CD4-positive, alpha-beta T cell (primary cell): ENCODE results near the gene ACVR1C. TPM values are rescaled to one million over a fixed set of nuclear protein-coding genes. Genes with fewer than 3 reads are reported as not detected.

ENCODE experiments used
- ATAC-seq: fragments of 200-7000 bp; cut with Tn5 transposase; one replicate; pipeline ENCODE4 v1.10.0; 2022; ENCODE audit warnings: mild to moderate bottlenecking; ENCODE audit not compliant: poor library complexity
- CTCF ChIA-PET: fragments of 350-600 bp; sonication (Branson Sonifier 250); formaldehyde crosslinking; loops from one replicate; lab custom pipeline; 2021; ENCODE audit warnings: antibody characterized with exemption, inconsistent platforms; lab: Charles Lee
- POLR2A ChIA-PET: fragments of 350-600 bp; sonication (Branson Sonifier 250); formaldehyde crosslinking; loops from one replicate; lab custom pipeline; 2021; ENCODE audit warnings: antibody characterized with exemption, inconsistent platforms; lab: Charles Lee
- DNase-seq, 14 experiments: peaks; one replicate each; pipeline ENCODE4 v3.0.0-alpha.2; 2013 to 2020; ENCODE audit warnings: mixed read lengths in 2 of 14
- H3K27ac ChIP-seq, 2 donors: one replicate each; pipeline versions ENCODE4 v1.5.1 to v1.7.0; 2013; ENCODE audit warnings: low read length in 2 of 2, low read depth in 1 of 2, mild to moderate bottlenecking in 1 of 2
- H3K27me3 ChIP-seq, 2 experiments: 1 replicate in 1 of 2; 2 replicates in 1 of 2; pipeline versions ENCODE4 v1.6.1 to v1.7.0; 2013; ENCODE audit warnings: low read length in 2 of 2, control low read depth in 1 of 2, mild to moderate bottlenecking in 1 of 2, moderate library complexity in 1 of 2; ENCODE audit not compliant: insufficient read depth in 2 of 2, control insufficient read depth in 1 of 2
- H3K36me3 ChIP-seq: one replicate; pipeline ENCODE4 v1.6.1; 2013; ENCODE audit warnings: low read length, control low read depth; ENCODE audit not compliant: insufficient read depth
- H3K4me1 ChIP-seq: one replicate; pipeline ENCODE4 v1.6.1; 2013; ENCODE audit warnings: low read length, control low read depth; ENCODE audit not compliant: insufficient read depth
- H3K4me3 ChIP-seq: one replicate; pipeline ENCODE4 v1.5.1; 2013; ENCODE audit warnings: mild to moderate bottlenecking, low read length, moderate library complexity
- H3K9me3 ChIP-seq, 2 experiments: 1 replicate in 1 of 2; 2 replicates in 1 of 2; pipeline versions ENCODE4 v1.6.1 to v1.7.0; 2013; ENCODE audit warnings: low read length in 2 of 2, mild to moderate bottlenecking in 2 of 2, control low read depth in 1 of 2, moderate library complexity in 1 of 2; ENCODE audit not compliant: control insufficient read depth in 1 of 2, insufficient read depth in 1 of 2
- H3K27ac Mint-ChIP-seq: one replicate; pipeline ENCODE4 v1.8.0; 2020; ENCODE audit warnings: mixed read lengths
- H3K27me3 Mint-ChIP-seq: one replicate; pipeline ENCODE4 v1.8.0; 2021; ENCODE audit warnings: mixed read lengths
- H3K36me3 Mint-ChIP-seq: one replicate; pipeline ENCODE4 v1.8.0; 2021; ENCODE audit warnings: low read depth, mixed read lengths
- H3K4me1 Mint-ChIP-seq: one replicate; pipeline ENCODE4 v1.8.0; 2021; ENCODE audit warnings: low read depth, mixed read lengths
- H3K4me3 Mint-ChIP-seq: one replicate; pipeline ENCODE4 v1.8.0; 2020; ENCODE audit warnings: mild to moderate bottlenecking, mixed read lengths
- H3K9me3 Mint-ChIP-seq: one replicate; pipeline ENCODE4 v1.8.0; 2020; ENCODE audit warnings: mixed read lengths
- intact Hi-C, 2 experiments: fragments of 100-400 bp; cut with DNase I in 1 of 2; cut with micrococcal nuclease in 1 of 2; formaldehyde crosslinking; loops; one replicate each; pipeline versions ENCODE4 v1.15.1 to v1.9.0; 2023 to 2025; cut with DNase I, micrococcal nuclease
- total RNA-seq, 174 experiments: library from RNA in 2 of 174; stranded (reverse) in 2 of 174; gene quantifications; one replicate each; pipeline ENCODE4 v1.2.3 and lab custom pipeline; 2021 to 2026
- TF ChIP-seq, protein P1 (sequence below): fragments of 200-600 bp; IDR thresholded peaks from one replicate; pipeline ENCODE4 v1.8.0; 2022; ENCODE audit warnings: antibody characterized with exemption, mild to moderate bottlenecking

Gene ACVR1C
- total RNA-seq, 2 experiments from 2014 or later, result 5.2 to 6.2 TPM

- H3K4me1 Mint-ChIP-seq, result peaks cover 6% of the 10 kb centered on the region
- no peaks in the 10 kb centered on the region for H3K9me3 Mint-ChIP-seq
- no peaks in the 10 kb centered on the region for H3K9me3 ChIP-seq
- TF ChIP-seq, protein P1, sequence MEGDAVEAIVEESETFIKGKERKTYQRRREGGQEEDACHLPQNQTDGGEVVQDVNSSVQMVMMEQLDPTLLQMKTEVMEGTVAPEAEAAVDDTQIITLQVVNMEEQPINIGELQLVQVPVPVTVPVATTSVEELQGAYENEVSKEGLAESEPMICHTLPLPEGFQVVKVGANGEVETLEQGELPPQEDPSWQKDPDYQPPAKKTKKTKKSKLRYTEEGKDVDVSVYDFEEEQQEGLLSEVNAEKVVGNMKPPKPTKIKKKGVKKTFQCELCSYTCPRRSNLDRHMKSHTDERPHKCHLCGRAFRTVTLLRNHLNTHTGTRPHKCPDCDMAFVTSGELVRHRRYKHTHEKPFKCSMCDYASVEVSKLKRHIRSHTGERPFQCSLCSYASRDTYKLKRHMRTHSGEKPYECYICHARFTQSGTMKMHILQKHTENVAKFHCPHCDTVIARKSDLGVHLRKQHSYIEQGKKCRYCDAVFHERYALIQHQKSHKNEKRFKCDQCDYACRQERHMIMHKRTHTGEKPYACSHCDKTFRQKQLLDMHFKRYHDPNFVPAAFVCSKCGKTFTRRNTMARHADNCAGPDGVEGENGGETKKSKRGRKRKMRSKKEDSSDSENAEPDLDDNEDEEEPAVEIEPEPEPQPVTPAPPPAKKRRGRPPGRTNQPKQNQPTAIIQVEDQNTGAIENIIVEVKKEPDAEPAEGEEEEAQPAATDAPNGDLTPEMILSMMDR, result no peak
- ChIA-PET POLR2A (no interaction called here), CTCF (interaction anchor here (1.9 kb wide), 1 partner anchor 301 kb away, joined by 7 read pairs; no protein-coding TSS in a partner anchor)
- intact Hi-C loops, result no loop called here
- no peak overlapping the region for H3K27ac Mint-ChIP-seq
- H3K36me3 ChIP-seq, result no peaks in the 10 kb centered on the region
- no peaks in the 10 kb centered on the region for H3K36me3 Mint-ChIP-seq
- DNase-seq (no peak), ATAC-seq (no peak)
- H3K27me3 ChIP-seq, result peaks cover 0 to 5% of the 10 kb centered on the region in 2 experiments
- H3K27ac ChIP-seq, result no peak overlapping the region
- no peak overlapping the region for H3K4me3 Mint-ChIP-seq
- H3K27me3 Mint-ChIP-seq, result no peaks in the 10 kb centered on the region
- H3K4me3 ChIP-seq, result no peak overlapping the region
- H3K4me1 ChIP-seq, result no peaks in the 10 kb centered on the region
These were observed 25.5 kb downstream of the ACVR1C start for GRCh38 chr2:157603198-157603597.

DNA sequence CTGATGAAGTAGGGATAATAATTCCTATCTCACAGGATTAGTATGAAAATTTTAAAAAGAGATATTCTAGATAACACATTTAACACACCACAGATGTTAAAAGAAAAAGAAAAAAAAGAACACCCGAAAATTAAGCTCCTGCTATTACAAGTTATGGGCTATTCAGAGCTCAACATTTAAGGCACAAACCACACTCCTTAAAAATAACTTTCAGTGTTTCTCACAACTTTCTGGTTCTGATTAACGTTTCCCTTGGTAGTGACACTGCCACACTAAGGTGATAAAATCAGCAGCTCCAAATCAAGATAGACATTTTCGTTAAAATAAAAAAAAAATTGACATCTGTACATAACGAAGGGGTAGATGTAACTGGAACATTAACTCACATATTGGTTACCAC lies 26.9 kb downstream of the ACVR1C start:
- no peaks in the 10 kb centered on the region for H3K9me3 ChIP-seq
- ChIA-PET POLR2A (no interaction called here), CTCF (interaction anchor here (0.7 to 1.9 kb wide), 3 partner anchors 28 to 299 kb away, joined by 3 to 7 read pairs (median 4); no protein-coding TSS in a partner anchor)
- H3K27ac Mint-ChIP-seq, result no peak overlapping the region
- ATAC-seq (no peak), DNase-seq (no peak)
- H3K9me3 Mint-ChIP-seq, result no peaks in the 10 kb centered on the region
- H3K4me1 Mint-ChIP-seq, result peaks cover 6% of the 10 kb centered on the region
- no peak overlapping the region for H3K4me3 ChIP-seq
- intact Hi-C loops, result no loop called here
- H3K27ac ChIP-seq, result no peak overlapping the region
- peaks cover 0 to 5% of the 10 kb centered on the region in 2 experiments for H3K27me3 ChIP-seq
- TF ChIP-seq, protein P1, result no peak
- H3K4me3 Mint-ChIP-seq, result no peak overlapping the region
- H3K36me3 ChIP-seq, result no peaks in the 10 kb centered on the region
- no peaks in the 10 kb centered on the region for H3K36me3 Mint-ChIP-seq
- H3K4me1 ChIP-seq, result peaks cover 6% of the 10 kb centered on the region
- no peaks in the 10 kb centered on the region for H3K27me3 Mint-ChIP-seq

DNA sequence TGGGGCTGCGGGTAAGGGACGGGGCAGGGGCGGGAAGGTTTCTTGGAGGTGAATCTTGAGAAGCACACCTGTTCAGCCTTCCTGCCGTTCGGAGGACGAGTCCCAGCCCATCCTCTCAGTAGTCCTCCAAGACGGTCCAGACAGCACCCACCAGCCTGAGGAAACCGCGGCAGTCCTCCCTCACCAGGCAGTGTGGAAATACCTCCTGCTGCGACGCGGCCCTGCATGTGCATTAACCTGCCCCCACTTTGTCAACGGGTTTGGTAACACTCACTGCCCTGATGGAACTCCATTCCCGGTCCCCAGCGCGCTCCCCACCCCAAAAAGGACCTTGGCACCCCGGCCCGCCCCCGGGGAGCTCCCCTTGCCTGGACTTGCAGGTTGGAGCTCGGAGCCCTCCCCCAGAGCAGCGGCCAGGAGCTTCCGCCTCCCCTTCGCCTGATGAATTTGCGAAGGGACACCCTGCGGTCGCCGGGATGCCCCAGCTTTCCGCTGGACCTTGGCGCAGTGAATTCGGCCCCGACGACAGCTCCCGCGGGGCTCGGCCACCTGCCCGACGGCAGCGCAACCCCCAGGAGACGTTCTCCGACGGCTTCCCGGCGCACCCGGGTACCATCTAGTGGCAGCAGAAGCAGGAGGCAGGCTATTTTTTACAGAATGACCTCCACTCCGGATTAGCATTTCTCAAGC lies 31.5 kb downstream of the ACVR1C start:
- H3K27ac Mint-ChIP-seq, result no peak overlapping the region
- Histone ChIP-seq H3K9me3 (no peaks in the 10 kb centered on the region), H3K27ac (no peak overlapping the region), H3K4me3 (peak overlapping the region; percentile 45), H3K4me1 (peaks cover 6% of the 10 kb centered on the region), H3K27me3 (peaks cover 0 to 5% of the 10 kb centered on the region in 2 experiments), H3K36me3 (no peaks in the 10 kb centered on the region)
- ChIA-PET POLR2A (interaction anchor here (0.9 to 2.5 kb wide), 2 partner anchors 269 to 295 kb away, joined by 3 to 10 read pairs; no protein-coding TSS in a partner anchor), CTCF (interaction anchor here (1.1 to 1.9 kb wide), 7 partner anchors 25 to 295 kb away, joined by 3 to 6 read pairs (median 4); partner anchors contain the start of gene ERMN)
- ATAC-seq (peak; percentile 76), DNase-seq (peak; percentile 31 to 70 (median 50))
- H3K4me1 Mint-ChIP-seq, result peaks cover 16% of the 10 kb centered on the region
- no peaks in the 10 kb centered on the region for H3K9me3 Mint-ChIP-seq
- TF ChIP-seq, protein P1, result peak; percentile 68
- intact Hi-C loops, result loop anchor here (1.0 to 10.0 kb wide), 8 partner anchors 102 to 418 kb away; partner anchors contain the start of gene ERMN (in 1 of the 2)
- no peaks in the 10 kb centered on the region for H3K27me3 Mint-ChIP-seq
- H3K4me3 Mint-ChIP-seq, result peak overlapping the region; percentile 70
- no peaks in the 10 kb centered on the region for H3K36me3 Mint-ChIP-seq
